Measurements from ENCODE around the gene ATAD3B. TPM values are rescaled to one million over a fixed set of nuclear protein-coding genes. Genes with fewer than 3 reads are reported as not detected.
"Not testable (repeated sequence)": the region's sequence is repeated elsewhere in the genome, so short reads cannot be mapped to it uniquely, and the experiment has no call there.

The ATAD3B gene
- total and polyA plus RNA-seq, 2 of the 13 experiments (the other 11 are each of a cell fraction or from before 2014, with no cell fraction given) = 9.6 to 31.1 TPM

DNA sequence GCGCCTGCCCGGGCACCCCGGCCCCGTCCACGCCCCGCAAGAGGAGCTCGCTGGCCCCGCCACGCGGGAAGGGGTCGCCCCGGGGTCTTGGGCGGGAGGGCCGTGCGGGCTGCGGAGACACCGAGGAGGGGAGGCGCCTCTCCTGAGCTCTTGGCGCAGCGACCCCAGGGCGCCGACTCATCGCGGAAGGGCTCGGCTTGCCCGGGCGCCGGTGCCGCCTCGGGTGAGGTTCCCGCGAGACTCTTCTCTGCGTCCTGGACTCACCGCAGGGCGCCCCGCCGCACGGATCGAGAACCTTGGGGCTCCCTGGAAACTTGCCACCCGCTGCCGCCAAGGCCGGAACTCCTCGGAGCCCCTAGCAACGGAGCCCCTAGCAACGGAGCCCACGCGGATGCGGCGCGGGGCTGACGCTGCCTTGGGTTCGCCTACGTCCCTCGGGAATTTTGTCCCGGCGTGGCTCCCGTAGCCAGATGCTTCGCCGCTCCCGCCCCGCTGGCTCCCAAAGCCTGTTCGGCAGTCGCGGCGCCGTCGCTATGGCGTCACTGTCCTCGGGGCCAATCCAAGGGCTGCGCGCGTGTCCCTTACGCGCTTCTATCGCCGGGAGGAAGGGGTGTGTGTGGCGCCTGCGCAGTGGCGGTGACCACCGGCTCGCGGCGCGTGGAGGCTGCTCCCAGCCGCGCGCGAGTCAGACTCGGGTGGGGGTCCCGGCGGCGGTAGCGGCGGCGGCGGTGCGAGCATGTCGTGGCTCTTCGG lies 40.1 kb downstream of the ATAD3B start, which contains the start of gene ATAD3A (continued):
- 0 out of 2 replicates have a peak, but pooled peaks have one; percentile 32 for TF ChIP-seq CENPT (CRISPR knock-in tag; IDR thresholded peaks at IDR 0.05; ENCODE audit: low read depth)
- peak; percentile 67; the same call in 1 of the 2 replicates for TF ChIP-seq ZNF788 (CRISPR knock-in tag; IDR thresholded peaks at IDR 0.05; ENCODE audit: borderline replicate concordance)
- peak; percentile 96 for TF ChIP-seq KAT8 (CRISPR knock-in tag; IDR thresholded peaks at IDR 0.05)

DNA sequence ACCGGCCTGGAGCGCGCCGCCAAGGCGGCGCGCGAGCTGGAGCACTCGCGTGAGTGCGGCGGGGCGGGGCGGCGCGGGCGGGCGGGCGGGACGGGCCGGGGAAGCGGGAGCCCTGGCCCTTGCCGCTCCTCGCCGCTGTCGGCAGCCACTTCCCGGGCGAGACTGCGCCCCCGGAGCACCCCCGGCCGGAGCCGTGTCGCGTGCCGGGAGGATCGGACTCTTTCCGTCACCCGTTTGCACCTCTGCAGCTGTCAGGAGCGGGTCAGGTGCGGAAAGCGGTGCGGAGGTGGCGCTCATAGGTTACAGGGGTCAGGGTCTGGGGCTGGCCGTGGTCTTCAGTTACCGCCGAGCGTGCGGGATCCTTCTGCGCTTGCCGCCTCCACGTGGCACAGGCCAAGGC lies 40.9 kb downstream of the ATAD3B start:
- CTCF ChIA-PET (ENCODE audit: low intra/inter-chr PET ratio, low total read pairs); BruUV-seq (replicated peaks); H3K4me2 ChIP-seq (ENCODE audit: low read depth, low read length); H4K20me1 ChIP-seq (ENCODE audit: insufficient read depth, low read length); in situ Hi-C loops (cut with HindIII; ENCODE audit: extremely low pct_ligation_motif_present, low pct_unique_long_range_greater_than_20kb); POLR2A ChIA-PET; DNase-seq (ENCODE audit: low spot score); H3K27me3 ChIP-seq (ENCODE audit: control insufficient read depth in 1 of 2, insufficient read depth in 2 of 2, low read length in 2 of 2); H3K9me3 ChIP-seq (ENCODE audit: low read length); FAIRE-seq; H2AFZ ChIP-seq (ENCODE audit: low read length); intact Hi-C loops (cut with micrococcal nuclease; ENCODE audit: unreplicated experiment); H3K36me3 ChIP-seq (replicated peaks in 1 of 2; ENCODE audit: control insufficient read depth in 1 of 2, insufficient read depth in 2 of 2, low read length in 2 of 2): not testable (repeated sequence)
- H3K27ac ChIP-seq (ENCODE audit: extremely low read length, insufficient read depth, low read length) = peak overlapping the region; percentile 48
- peak overlapping the region; percentile 67; the same call in 1 of the 2 replicates for H3K9ac ChIP-seq (ENCODE audit: insufficient read depth, low read depth, low read length)
- H3K4me3 ChIP-seq (replicated peaks in 1 of 3; ENCODE audit: insufficient read depth in 1 of 3, low read depth in 2 of 3, low read length in 3 of 3) = peak overlapping the region in 2 of 3 experiments; percentile 66 to 79; a peak in 4 of 6 replicates
- peak; percentile 31 for ATAC-seq
- peaks cover 12% of the 10 kb centered on the region for H3K4me1 ChIP-seq (ENCODE audit: insufficient read depth, low read length)
- TF ChIP-seq ZNF263 (CRISPR knock-in tag; IDR thresholded peaks at IDR 0.05) = peak; percentile 7; the same call in 1 of the 2 replicates
- 0 out of 2 replicates have a peak, but pooled peaks have one; percentile 10 for TF ChIP-seq ZFY (CRISPR knock-in tag; IDR thresholded peaks at IDR 0.05)
- WGBS (ENCODE audit: low lambda C conversion rate) = no CpG with 5 or more reads among the region's 52 CpGs
- peaks cover 14% of the 10 kb centered on the region for H3K79me2 ChIP-seq (ENCODE audit: insufficient read depth, low read length)

DNA sequence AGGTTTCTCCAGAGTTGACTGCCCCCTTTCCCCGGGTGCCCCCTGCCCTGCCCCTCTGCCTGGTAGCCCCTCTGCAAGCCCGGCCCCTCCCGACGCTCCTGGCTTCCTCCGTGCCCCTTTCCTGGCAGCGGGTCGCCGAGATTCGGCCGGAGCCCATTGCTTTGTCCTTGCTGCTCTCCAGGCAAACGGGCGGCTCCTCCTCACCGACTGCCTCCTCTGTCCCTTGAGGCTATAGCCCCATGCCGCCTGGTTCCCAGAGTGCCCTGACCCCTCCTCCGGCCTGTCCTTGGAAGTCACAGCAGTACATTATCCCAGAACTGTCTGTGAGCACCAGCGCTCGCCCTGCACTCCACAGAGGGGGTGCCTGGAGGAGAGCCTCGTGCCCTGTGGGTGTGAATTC lies 42.1 kb downstream of the ATAD3B start:
- 46% methylated on average over 13 of the region's 18 CpGs for WGBS (ENCODE audit: low lambda C conversion rate)
- FAIRE-seq; H3K27me3 ChIP-seq (ENCODE audit: control insufficient read depth in 1 of 2, insufficient read depth in 2 of 2, low read length in 2 of 2); CTCF ChIA-PET (ENCODE audit: low intra/inter-chr PET ratio, low total read pairs); POLR2A ChIA-PET; in situ Hi-C loops (cut with HindIII; ENCODE audit: extremely low pct_ligation_motif_present, low pct_unique_long_range_greater_than_20kb); H4K20me1 ChIP-seq (ENCODE audit: insufficient read depth, low read length); intact Hi-C loops (cut with micrococcal nuclease; ENCODE audit: unreplicated experiment); H2AFZ ChIP-seq (ENCODE audit: low read length); H3K9me3 ChIP-seq (ENCODE audit: low read length); DNase-seq (ENCODE audit: low spot score); H3K27ac ChIP-seq (ENCODE audit: extremely low read length, insufficient read depth, low read length); ATAC-seq; BruUV-seq (replicated peaks): not testable (repeated sequence)
- Histone ChIP-seq H3K79me2 (ENCODE audit: insufficient read depth, low read length) (peaks cover 14% of the 10 kb centered on the region), H3K4me1 (ENCODE audit: insufficient read depth, low read length) (peaks cover 12% of the 10 kb centered on the region), H3K36me3 (replicated peaks in 1 of 2; ENCODE audit: control insufficient read depth in 1 of 2, insufficient read depth in 2 of 2, low read length in 2 of 2) (peaks cover 3 to 16% of the 10 kb centered on the region in 2 experiments; a peak in 4 of 5 replicates), H3K4me2 (ENCODE audit: low read depth, low read length) (peak overlapping the region; percentile 53; the same call in 1 of the 2 replicates), H3K4me3 (replicated peaks in 1 of 3; ENCODE audit: insufficient read depth in 1 of 3, low read depth in 2 of 3, low read length in 3 of 3) (peak overlapping the region in 2 of 3 experiments; percentile 43 to 58; a peak in 4 of 6 replicates), H3K9ac (ENCODE audit: insufficient read depth, low read depth, low read length) (peak overlapping the region; percentile 52; the same call in 1 of the 2 replicates)

DNA sequence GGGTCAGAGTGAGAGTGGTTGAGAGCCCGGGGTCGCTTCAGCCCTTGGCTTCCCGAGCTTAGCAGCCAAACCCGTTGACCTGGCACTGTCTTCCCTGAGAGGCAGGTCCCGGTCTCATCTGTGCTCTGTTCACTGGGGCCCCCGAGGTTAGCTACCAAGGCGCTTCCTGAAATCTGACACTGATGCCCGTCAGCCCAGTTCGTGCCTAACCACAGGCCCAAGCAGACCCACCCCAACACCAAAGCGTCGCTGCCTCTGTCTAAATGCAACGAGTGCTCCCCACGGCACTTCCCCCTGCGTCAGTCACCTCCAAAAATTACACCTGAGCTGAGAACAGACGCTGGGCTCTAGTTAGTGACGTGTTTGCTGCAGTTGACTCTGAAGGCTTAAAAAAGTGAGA lies 42.8 kb downstream of the ATAD3B start:
- 84% methylated on average over 12 of the region's 16 CpGs for WGBS (ENCODE audit: low lambda C conversion rate)
- not testable (repeated sequence) for FAIRE-seq

More for the DNA sequence above, 42.8 kb downstream of the ATAD3B start:
- H3K9ac ChIP-seq (ENCODE audit: insufficient read depth, low read depth, low read length); ATAC-seq; H3K27ac ChIP-seq (ENCODE audit: extremely low read length, insufficient read depth, low read length); H3K4me3 ChIP-seq (replicated peaks in 1 of 3; ENCODE audit: insufficient read depth in 1 of 3, low read depth in 2 of 3, low read length in 3 of 3); H2AFZ ChIP-seq (ENCODE audit: low read length); BruUV-seq (replicated peaks); intact Hi-C loops (cut with micrococcal nuclease; ENCODE audit: unreplicated experiment); H4K20me1 ChIP-seq (ENCODE audit: insufficient read depth, low read length); DNase-seq (ENCODE audit: low spot score); POLR2A ChIA-PET; H3K27me3 ChIP-seq (ENCODE audit: control insufficient read depth in 1 of 2, insufficient read depth in 2 of 2, low read length in 2 of 2); CTCF ChIA-PET (ENCODE audit: low intra/inter-chr PET ratio, low total read pairs); H3K9me3 ChIP-seq (ENCODE audit: low read length); in situ Hi-C loops (cut with HindIII; ENCODE audit: extremely low pct_ligation_motif_present, low pct_unique_long_range_greater_than_20kb); H3K4me2 ChIP-seq (ENCODE audit: low read depth, low read length): not testable (repeated sequence)
- Histone ChIP-seq H3K4me1 (ENCODE audit: insufficient read depth, low read length) (peaks cover 12% of the 10 kb centered on the region), H3K79me2 (ENCODE audit: insufficient read depth, low read length) (peaks cover 14% of the 10 kb centered on the region), H3K36me3 (replicated peaks in 1 of 2; ENCODE audit: control insufficient read depth in 1 of 2, insufficient read depth in 2 of 2, low read length in 2 of 2) (peaks cover 3 to 17% of the 10 kb centered on the region in 2 experiments; a peak in 4 of 5 replicates)
